HEK293T (cell line): Measurements from ENCODE around the gene ITGA11.
A peak's percentile ranks its signal among the peaks of the same experiment; 100 is the strongest.

Experiments used
- CTCF ChIA-PET: fragments of 350-600 bp; formaldehyde crosslinking; extraction: SDS; loops from one replicate; lab custom pipeline; 2021; ENCODE audit warnings: antibody characterized with exemption, inconsistent platforms; lab: Yijun Ruan, JAX
- POLR2A ChIA-PET: fragments of 350-600 bp; formaldehyde crosslinking; extraction: SDS; loops from one replicate; lab custom pipeline; 2020; ENCODE audit warnings: antibody characterized with exemption, inconsistent platforms; lab: Yijun Ruan, JAX
- DNase-seq: peaks from one replicate; pipeline ENCODE4 v3.0.0; 2012; ENCODE audit warnings: mixed read lengths; ENCODE audit errors: extremely low spot score
- ARNT ChIP-seq: fragments of 450-650 bp; IDR thresholded peaks from 2 replicates; pipeline ENCODE4 v1.6.1; 2017; ENCODE audit warnings: mild to moderate bottlenecking
- BHLHE40 ChIP-seq: fragments of 450-650 bp; IDR thresholded peaks from 2 replicates; pipeline ENCODE4 v1.6.1; 2016; ENCODE audit warnings: mild to moderate bottlenecking, moderate library complexity, borderline replicate concordance
- CTBP1 ChIP-seq: fragments of 450-650 bp; IDR thresholded peaks from 2 replicates; pipeline ENCODE4 v1.6.1; 2016; ENCODE audit warnings: borderline replicate concordance
- ELF4 ChIP-seq: fragments of 450-650 bp; IDR thresholded peaks from 2 replicates; pipeline ENCODE4 v1.6.1; 2017; ENCODE audit warnings: antibody characterized with exemption
- FOXA1 ChIP-seq: fragments of 450-650 bp; IDR thresholded peaks from 2 replicates; pipeline ENCODE4 v1.6.1; 2016; ENCODE audit warnings: mild to moderate bottlenecking
- FOXK2 ChIP-seq: fragments of 450-650 bp; IDR thresholded peaks from 2 replicates; pipeline ENCODE4 v1.6.1; 2016; ENCODE audit warnings: mild to moderate bottlenecking
- FOXM1 ChIP-seq: fragments of 450-650 bp; IDR thresholded peaks from 2 replicates; pipeline ENCODE4 v1.6.1; 2017; ENCODE audit warnings: mild to moderate bottlenecking, borderline replicate concordance
- HDGF ChIP-seq: fragments of 450-650 bp; IDR thresholded peaks from 2 replicates; pipeline ENCODE4 v1.6.1; 2017; ENCODE audit warnings: antibody characterized with exemption, borderline replicate concordance
- L3MBTL2 ChIP-seq: fragments of 450-650 bp; conservative IDR thresholded peaks from 2 replicates; pipeline ENCODE4 v1.6.1; 2016; ENCODE audit warnings: mild to moderate bottlenecking
- LEF1 ChIP-seq: fragments of 450-650 bp; IDR thresholded peaks from 2 replicates; pipeline ENCODE4 v1.6.1; 2017; ENCODE audit warnings: mild to moderate bottlenecking, borderline replicate concordance
- NFRKB ChIP-seq: fragments of 450-650 bp; IDR thresholded peaks from 2 replicates; pipeline ENCODE4 v1.6.1; 2016; ENCODE audit warnings: mild to moderate bottlenecking, moderate library complexity
- SP1 ChIP-seq: fragments of 450-650 bp; IDR thresholded peaks from 2 replicates; pipeline ENCODE4 v1.6.1; 2017
- SUZ12 ChIP-seq: fragments of 450-650 bp; IDR thresholded peaks from 2 replicates; pipeline ENCODE4 v1.6.1; 2016; ENCODE audit warnings: mild to moderate bottlenecking
- TARDBP ChIP-seq: fragments of 450-650 bp; IDR thresholded peaks from 2 replicates; pipeline ENCODE4 v1.6.1; 2016
- ZNF384 ChIP-seq: fragments of 450-650 bp; IDR thresholded peaks from 2 replicates; pipeline ENCODE4 v1.6.1; 2016
- TF ChIP-seq, protein P1 (sequence below): fragments of 450-650 bp; IDR thresholded peaks from 2 replicates; pipeline ENCODE4 v1.6.1; 2016

ITGA11 gene

DNA sequence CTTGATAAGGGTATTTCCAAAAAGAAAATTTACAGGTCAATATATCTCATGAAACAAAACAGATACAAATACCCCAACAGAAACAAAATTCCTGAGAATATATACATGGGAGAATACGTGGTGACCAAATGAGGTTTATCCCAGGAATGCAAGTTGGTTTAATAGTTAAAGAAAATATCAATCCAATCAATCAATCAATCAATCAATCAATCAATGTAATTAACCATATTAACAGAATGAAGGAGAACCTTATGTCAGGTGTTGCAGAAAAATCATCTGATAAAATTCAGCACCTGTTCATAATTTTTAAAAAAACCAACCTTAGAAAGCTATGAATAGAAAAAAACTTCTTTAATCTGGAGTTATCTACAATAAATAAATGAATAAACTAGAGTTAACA, 35.9 kb downstream of the ITGA11 start:
- TF ChIP-seq BHLHE40 (no peak), TARDBP (no peak), ARNT (no peak), CTBP1 (no peak), ELF4 (no peak), NFRKB (no peak)
- TF ChIP-seq, protein P1, sequence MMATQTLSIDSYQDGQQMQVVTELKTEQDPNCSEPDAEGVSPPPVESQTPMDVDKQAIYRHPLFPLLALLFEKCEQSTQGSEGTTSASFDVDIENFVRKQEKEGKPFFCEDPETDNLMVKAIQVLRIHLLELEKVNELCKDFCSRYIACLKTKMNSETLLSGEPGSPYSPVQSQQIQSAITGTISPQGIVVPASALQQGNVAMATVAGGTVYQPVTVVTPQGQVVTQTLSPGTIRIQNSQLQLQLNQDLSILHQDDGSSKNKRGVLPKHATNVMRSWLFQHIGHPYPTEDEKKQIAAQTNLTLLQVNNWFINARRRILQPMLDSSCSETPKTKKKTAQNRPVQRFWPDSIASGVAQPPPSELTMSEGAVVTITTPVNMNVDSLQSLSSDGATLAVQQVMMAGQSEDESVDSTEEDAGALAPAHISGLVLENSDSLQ: peak; percentile 68; the same call in 1 of the 2 replicates
- CTCF ChIA-PET: no interaction called here
- POLR2A ChIA-PET: no interaction called here

DNA sequence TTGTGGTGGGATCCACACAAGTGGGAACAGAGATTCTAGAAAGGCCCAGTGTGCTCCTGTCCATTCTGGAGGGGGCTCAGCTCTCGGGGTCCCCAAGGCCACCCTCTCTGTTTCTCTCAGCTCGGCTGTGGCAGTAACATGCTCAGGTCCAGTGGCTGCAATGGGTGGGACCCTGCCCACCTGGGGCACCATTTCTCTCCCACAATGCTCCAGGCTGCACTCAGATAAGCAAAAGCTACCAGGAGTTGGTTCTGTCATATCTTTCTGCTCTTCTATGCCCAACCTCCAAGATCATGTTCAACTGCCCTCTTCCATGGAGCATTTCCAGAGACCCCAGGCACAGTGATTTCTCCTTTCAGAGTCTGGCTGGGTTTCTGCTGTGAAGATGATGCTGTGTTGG, 40.8 kb downstream of the ITGA11 start:
- POLR2A ChIA-PET: interaction anchor here (0.6 kb wide), 1 partner anchor 114 kb away, joined by 3 read pairs; no protein-coding TSS in a partner anchor
- CTCF ChIA-PET: no interaction called here
- TF ChIP-seq NFRKB (no peak), SUZ12 (no peak), HDGF (no peak), FOXA1 (no peak), BHLHE40 (no peak)
- TF ChIP-seq, protein P1: no peak
- no peak for DNase-seq

More for the DNA sequence above, 35.9 kb downstream of the ITGA11 start:
- no peak for DNase-seq

DNA sequence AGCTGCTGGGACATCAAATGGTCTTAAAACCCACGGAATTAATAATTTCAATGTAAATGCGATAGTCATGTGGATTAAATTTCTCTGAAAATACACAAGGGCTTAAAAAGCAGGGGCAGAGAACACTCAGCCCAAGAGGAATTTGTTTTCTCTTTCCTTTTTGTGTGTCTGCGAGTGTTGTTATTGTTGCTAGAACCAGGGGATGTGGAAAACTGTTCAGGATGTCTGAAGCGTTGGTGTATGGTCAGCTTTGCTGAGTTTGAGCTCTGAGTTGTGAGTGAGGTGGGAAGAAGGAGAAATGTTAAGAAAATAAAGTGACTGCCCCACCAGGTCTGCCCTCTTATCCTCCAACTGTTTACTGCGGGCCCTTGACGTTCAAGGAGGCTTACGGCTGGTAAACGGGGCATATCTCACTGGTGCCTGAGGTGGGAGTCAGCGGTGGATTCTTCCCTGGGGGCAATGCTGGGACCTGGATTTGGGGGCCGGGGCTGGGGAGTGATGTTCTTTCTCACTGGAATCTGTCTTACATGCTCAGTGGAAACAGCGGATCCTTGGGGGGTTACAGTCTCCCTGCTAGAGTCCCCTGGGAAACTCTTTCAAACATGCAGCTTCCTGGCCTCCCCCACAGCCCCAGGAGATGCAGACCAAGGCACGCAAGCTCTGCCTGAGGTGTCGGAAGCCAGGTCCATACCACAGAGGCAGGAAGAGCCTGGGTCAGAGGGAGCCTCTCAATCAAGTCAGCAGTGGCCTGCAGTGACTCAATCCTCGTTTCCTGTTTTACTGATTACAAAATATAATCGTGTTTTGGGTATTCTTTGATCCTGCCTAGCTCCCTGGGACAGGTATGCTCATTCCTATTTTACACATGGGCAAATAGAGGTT, 41.8 kb downstream of the ITGA11 start:
- TF ChIP-seq ELF4 (no peak), SUZ12 (no peak)
- POLR2A ChIA-PET: interaction anchor here (0.6 kb wide), 1 partner anchor 115 kb away, joined by 3 read pairs; no protein-coding TSS in a partner anchor
- CTCF ChIA-PET: no interaction called here
- no peak for DNase-seq

DNA sequence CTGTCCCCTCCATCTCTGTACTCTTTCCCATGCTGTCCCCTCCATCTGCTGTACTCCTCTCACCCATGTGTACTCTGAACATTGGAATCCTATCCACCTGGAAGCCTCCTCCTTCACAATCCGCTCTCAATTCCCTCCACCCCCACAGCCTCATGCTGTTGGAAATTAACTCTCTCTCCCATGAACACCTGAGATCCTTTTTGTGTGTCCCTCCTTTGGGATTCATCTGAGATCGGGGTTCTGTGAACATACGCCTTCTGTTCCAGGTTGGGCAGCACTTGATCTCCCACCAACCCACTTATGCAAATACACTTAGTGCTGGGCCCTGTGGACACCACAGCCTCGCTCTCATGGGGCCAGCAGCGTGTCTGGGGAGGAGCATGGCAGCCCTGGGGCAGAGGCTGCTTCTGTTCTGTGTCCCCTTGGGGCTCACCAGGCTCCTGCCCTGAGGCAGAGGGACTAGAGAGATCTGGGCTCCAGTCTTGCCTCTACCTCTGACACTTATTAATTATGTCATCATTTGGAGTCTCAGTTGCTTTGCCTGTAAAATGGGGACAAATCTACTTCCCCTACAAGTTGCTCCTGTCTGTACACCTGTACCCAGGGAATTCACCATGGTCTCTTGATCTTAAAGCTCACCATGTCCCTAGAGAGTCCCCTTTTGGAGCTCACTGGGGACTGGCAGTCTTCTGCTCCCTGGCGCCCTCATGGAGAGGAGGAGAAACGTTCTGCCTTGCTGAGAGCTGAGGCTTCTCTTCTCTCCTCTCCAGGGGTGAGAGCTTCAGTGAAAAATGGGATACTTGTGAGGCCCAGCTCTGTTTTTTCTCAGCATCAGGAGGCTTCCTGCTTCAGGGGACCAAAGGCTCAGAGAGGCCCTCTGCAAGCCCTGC, 42.7 kb downstream of the ITGA11 start:
- DNase-seq: no peak
- ChIA-PET POLR2A (no interaction called here), CTCF (interaction anchor here (0.7 kb wide), 1 partner anchor 10 kb away, joined by 3 read pairs; no protein-coding TSS in a partner anchor)
- TF ChIP-seq SUZ12 (no peak), FOXM1 (no peak), HDGF (no peak), LEF1 (no peak), ZNF384 (no peak), FOXK2 (no peak), L3MBTL2 (no peak), BHLHE40 (no peak), SP1 (no peak), ELF4 (no peak), FOXA1 (no peak)

DNA sequence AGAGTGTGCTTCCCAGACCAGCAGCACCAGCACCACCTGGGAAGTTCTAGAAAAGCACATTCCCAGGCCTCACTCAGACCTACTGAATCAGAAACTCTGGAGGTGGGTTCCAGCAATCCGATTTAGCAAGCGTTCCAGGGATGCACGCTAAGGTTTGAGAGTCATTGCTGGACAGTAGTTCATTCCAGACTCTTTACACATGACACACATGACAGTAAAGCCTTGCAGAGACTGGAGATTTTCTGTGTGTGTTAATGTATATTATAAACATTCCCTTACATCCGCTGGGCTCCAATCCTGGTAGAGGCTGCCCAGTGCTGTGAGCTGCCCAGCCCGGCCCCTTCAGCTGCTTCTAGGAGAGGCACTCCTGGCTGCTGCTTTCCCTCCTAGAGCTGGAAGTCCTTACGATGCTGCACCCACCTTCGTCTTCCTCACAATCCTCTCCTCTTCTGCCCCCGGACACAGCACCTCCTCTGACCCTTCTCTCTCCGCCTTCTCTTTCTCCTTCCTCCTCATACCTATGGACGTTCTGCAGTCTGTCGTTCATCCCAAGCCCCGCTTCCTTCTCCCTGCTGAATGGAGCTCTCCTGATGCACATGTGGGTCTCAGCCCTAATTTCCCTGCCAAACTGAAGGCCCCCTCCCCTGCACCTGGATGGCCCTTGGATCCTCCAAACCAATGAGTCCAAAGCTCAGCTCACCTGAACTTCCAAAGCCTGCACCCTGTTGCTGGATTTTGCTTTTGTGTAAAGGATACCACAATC, 44.4 kb downstream of the ITGA11 start:
- CTCF ChIA-PET: interaction anchor here (0.7 to 0.8 kb wide), 2 partner anchors 21 to 282 kb away, joined by 3 read pairs; no protein-coding TSS in a partner anchor
- POLR2A ChIA-PET: no interaction called here
- TF ChIP-seq FOXA1: no peak
- no peak for TF ChIP-seq FOXK2
- TF ChIP-seq TARDBP: no peak
- TF ChIP-seq LEF1: no peak
- DNase-seq: no peak

DNA sequence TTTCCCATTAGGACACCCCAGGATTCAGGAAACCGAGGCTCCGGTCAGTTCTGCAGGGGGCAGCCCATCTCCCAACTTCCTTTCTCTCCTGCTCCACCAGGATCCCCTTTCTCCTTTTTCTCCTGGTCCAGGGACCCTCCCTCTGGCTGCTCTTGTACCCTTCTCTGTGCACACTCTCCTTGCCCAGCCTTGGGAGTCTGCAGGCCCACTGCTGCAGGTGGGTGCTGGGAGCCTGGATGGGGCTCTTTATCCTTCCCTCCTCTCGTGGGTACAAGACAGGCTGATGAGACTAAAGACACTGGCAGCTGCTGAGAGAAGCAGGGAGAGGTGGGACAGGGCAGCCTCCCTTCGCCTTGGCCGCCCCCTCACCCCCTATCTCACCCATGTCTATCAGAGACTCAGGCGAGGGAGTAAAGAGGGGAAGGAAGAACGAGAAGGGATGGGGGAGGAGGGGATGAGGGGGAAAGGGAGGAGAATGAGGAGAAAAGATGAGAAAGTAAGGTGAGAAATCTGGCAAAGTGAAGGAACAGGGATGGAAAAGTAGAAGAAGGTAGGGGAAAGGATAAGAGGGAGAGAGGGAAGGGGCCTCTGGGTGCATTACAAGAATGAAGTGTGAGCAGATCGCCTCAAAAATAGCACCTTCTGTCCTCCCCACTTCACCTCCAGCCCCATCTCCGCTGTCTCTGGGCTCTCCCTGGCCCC, 45.2 kb downstream of the ITGA11 start:
- ChIA-PET POLR2A (no interaction called here), CTCF (no interaction called here)
- DNase-seq: no peak
- TF ChIP-seq ELF4 (no peak), FOXA1 (no peak), FOXK2 (no peak), LEF1 (no peak), ARNT (no peak), BHLHE40 (no peak), L3MBTL2 (no peak), CTBP1 (no peak), ZNF384 (no peak)
- TF ChIP-seq, protein P1: no peak
